ENCODE data around the gene HHIPL1. TPM values are rescaled to one million over a fixed set of nuclear protein-coding genes. Genes with fewer than 3 reads are reported as not detected.

The HHIPL1 gene
- total RNA-seq, 1 experiment from 2014 or later, result 2.1 TPM

GRCh38 chr14:99599393-99599792, 45.5 kb upstream of the HHIPL1 start:
- CTCF ChIA-PET, result no interaction called here

GRCh38 chr14:99600232-99600888, 44.6 kb upstream of the HHIPL1 start:
- peak overlapping the region; percentile 73 to 78; a peak in 3 of 4 replicates for H3K4me3 ChIP-seq (ENCODE audit: low read depth in 2 of 2, low read length in 2 of 2)
- H3K27me3 ChIP-seq (ENCODE audit: control insufficient read depth, insufficient read depth, low read length), result no peaks in the 10 kb centered on the region
- BruUV-seq (replicated peaks), result no TSS peak
- no peak for DNase-seq (ENCODE audit: low read depth, low spot score)
- POLR2A ChIA-PET, result no interaction called here
- peaks cover 2% of the 10 kb centered on the region; the same call in 1 of the 2 replicates for H3K36me3 ChIP-seq (ENCODE audit: control insufficient read depth, insufficient read depth, low read length)
- CTCF ChIA-PET, result no interaction called here
- in situ Hi-C loops (cut with HindIII; ENCODE audit: low pct_unique_long_range_greater_than_20kb, low sequenced_read_pairs), result no loop called here
- intact Hi-C loops (cut with micrococcal nuclease; ENCODE audit: unreplicated experiment), result loop anchor here (5.0 kb wide), 1 partner anchor 33 kb away; no protein-coding TSS in a partner anchor
- no peak for ATAC-seq
- H3K27ac ChIP-seq (ENCODE audit: low read length), result peak overlapping the region; percentile 84; the same call in 1 of the 2 replicates
- no peak for TF ChIP-seq SIN3A (IDR thresholded peaks at IDR 0.05; ENCODE audit: borderline replicate concordance, insufficient read depth, low read depth, low read length)
- no peak for TF ChIP-seq REST (IDR thresholded peaks at IDR 0.05; ENCODE audit: insufficient read depth in 1 of 2, low read depth in 2 of 2, low read length in 1 of 2)
- TF ChIP-seq CTCF (IDR thresholded peaks at IDR 0.05), result no peak
- TF ChIP-seq POLR2AphosphoS5 (IDR thresholded peaks at IDR 0.05; ENCODE audit: low read depth, low read length), result no peak
- no peak for TF ChIP-seq TCF7L2 (IDR thresholded peaks at IDR 0.05; ENCODE audit: low read depth, low read length)
- H3K9me3 ChIP-seq (ENCODE audit: control insufficient read depth, insufficient read depth, low read depth, low read length), result no peaks in the 10 kb centered on the region
- peaks cover 59% of the 10 kb centered on the region for H3K4me1 ChIP-seq (ENCODE audit: control insufficient read depth, insufficient read depth, low read length)

More at GRCh38 chr14:99599393-99599792, 45.5 kb upstream of the HHIPL1 start:
- no peak for ATAC-seq
- intact Hi-C loops (cut with micrococcal nuclease; ENCODE audit: unreplicated experiment) (no loop called here), in situ Hi-C loops (cut with HindIII; ENCODE audit: low pct_unique_long_range_greater_than_20kb, low sequenced_read_pairs) (no loop called here)
- no TSS peak for BruUV-seq (replicated peaks)
- peaks cover 66% of the 10 kb centered on the region for H3K4me1 ChIP-seq (ENCODE audit: control insufficient read depth, insufficient read depth, low read length)
- no peaks in the 10 kb centered on the region for H3K9me3 ChIP-seq (ENCODE audit: control insufficient read depth, insufficient read depth, low read depth, low read length)
- H3K27ac ChIP-seq (ENCODE audit: low read length), result 0 out of 2 replicates have a peak overlapping the region, but pooled peaks have one; percentile 44
- no peaks in the 10 kb centered on the region for H3K36me3 ChIP-seq (ENCODE audit: control insufficient read depth, insufficient read depth, low read length)
- H3K27me3 ChIP-seq (ENCODE audit: control insufficient read depth, insufficient read depth, low read length), result no peaks in the 10 kb centered on the region
- POLR2A ChIA-PET, result interaction anchor here (1.0 kb wide), 1 partner anchor 8 kb away, joined by 3 read pairs; no protein-coding TSS in a partner anchor
- TF ChIP-seq CTCF (IDR thresholded peaks at IDR 0.05) (no peak), SIN3A (IDR thresholded peaks at IDR 0.05; ENCODE audit: borderline replicate concordance, insufficient read depth, low read depth, low read length) (no peak), TCF7L2 (IDR thresholded peaks at IDR 0.05; ENCODE audit: low read depth, low read length) (no peak), REST (IDR thresholded peaks at IDR 0.05; ENCODE audit: insufficient read depth in 1 of 2, low read depth in 2 of 2, low read length in 1 of 2) (no peak), POLR2AphosphoS5 (IDR thresholded peaks at IDR 0.05; ENCODE audit: low read depth, low read length) (no peak)
- H3K4me3 ChIP-seq (ENCODE audit: low read depth in 2 of 2, low read length in 2 of 2), result no peak overlapping the region
- no peak for DNase-seq (ENCODE audit: low read depth, low spot score)
